Calu3 (cell line): Measurements from ENCODE around the gene CNKSR3. TPM values are rescaled to one million over a fixed set of nuclear protein-coding genes. Genes with fewer than 3 reads are reported as not detected.

Source experiments
- BruUV-seq: library from RNA; stranded (reverse); fragments of 400-500 nt; replicated peaks from 2 replicates; lab custom pipeline; 2021; lab: Mats Ljungman, UMichigan
- CTCF ChIA-PET: fragments of 300-600 bp; sonication (Branson Sonifier 250); formaldehyde crosslinking; loops from one replicate; lab custom pipeline; 2022; ENCODE audit warnings: antibody characterized with exemption; lab: Charles Lee
- DNase-seq: peaks from one replicate; pipeline ENCODE4 v3.0.0; 2022
- H3K27ac Mint-ChIP-seq: one replicate; pipeline ENCODE4 v1.8.0; 2022; ENCODE audit warnings: mixed read lengths; ENCODE audit not compliant: unreplicated experiment
- H3K27me3 Mint-ChIP-seq: one replicate; pipeline ENCODE4 v1.8.0; 2022; ENCODE audit warnings: mixed read lengths; ENCODE audit not compliant: unreplicated experiment
- H3K36me3 Mint-ChIP-seq: one replicate; pipeline ENCODE4 v1.8.0; 2022; ENCODE audit warnings: mild to moderate bottlenecking, moderate library complexity, mixed read lengths; ENCODE audit not compliant: insufficient read depth, unreplicated experiment
- H3K4me1 Mint-ChIP-seq: one replicate; pipeline ENCODE4 v1.8.0; 2022; ENCODE audit warnings: mild to moderate bottlenecking, low read depth, mixed read lengths; ENCODE audit not compliant: unreplicated experiment
- H3K4me3 Mint-ChIP-seq: one replicate; pipeline ENCODE4 v1.8.0; 2022; ENCODE audit warnings: mild to moderate bottlenecking, low read depth, moderate library complexity, mixed read lengths; ENCODE audit not compliant: unreplicated experiment
- H3K9me3 Mint-ChIP-seq: one replicate; pipeline ENCODE4 v1.8.0; 2022; ENCODE audit warnings: low read depth, mixed read lengths; ENCODE audit not compliant: unreplicated experiment
- CTCF ChIP-seq: fragments of 200-600 bp; IDR thresholded peaks from one replicate; pipeline ENCODE4 v1.8.0; 2022; ENCODE audit warnings: antibody characterized with exemption; ENCODE audit not compliant: unreplicated experiment
- intact Hi-C: fragments of 100-400 bp; cut with micrococcal nuclease; formaldehyde crosslinking; loops from one replicate; pipeline ENCODE4 v1.10.0; 2022; ENCODE audit not compliant: unreplicated experiment
- total RNA-seq: library from RNA; stranded (reverse); gene quantifications from 2 replicates; pipeline ENCODE4 v1.2.3, GENCODE V29; 2022

CNKSR3 gene
- total RNA-seq, 1 experiment from 2014 or later, result 4.0 TPM

GRCh38 chr6:154425034-154425433 lies 85.5 kb downstream of the CNKSR3 start:
- H3K9me3 Mint-ChIP-seq, result no peaks in the 10 kb centered on the region
- no peaks in the 10 kb centered on the region for H3K4me1 Mint-ChIP-seq
- no peaks in the 10 kb centered on the region for H3K27me3 Mint-ChIP-seq
- CTCF ChIA-PET, result interaction anchor here (0.6 kb wide), 1 partner anchor 10 kb away, joined by 8 read pairs; no protein-coding TSS in a partner anchor
- H3K36me3 Mint-ChIP-seq, result no peaks in the 10 kb centered on the region
- no peak overlapping the region for H3K27ac Mint-ChIP-seq
- DNase-seq, result no peak
- no peak for TF ChIP-seq CTCF
- intact Hi-C loops, result no loop called here
- BruUV-seq, result no TSS peak
- no peak overlapping the region for H3K4me3 Mint-ChIP-seq

GRCh38 chr6:154414021-154414813 lies 96.3 kb downstream of the CNKSR3 start:
- H3K36me3 Mint-ChIP-seq, result no peaks in the 10 kb centered on the region
- DNase-seq, result no peak
- no peaks in the 10 kb centered on the region for H3K27me3 Mint-ChIP-seq
- CTCF ChIA-PET, result interaction anchor here (0.7 kb wide), 1 partner anchor 94 kb away, joined by 8 read pairs; no protein-coding TSS in a partner anchor
- no peak overlapping the region for H3K27ac Mint-ChIP-seq
- no peaks in the 10 kb centered on the region for H3K9me3 Mint-ChIP-seq
- H3K4me3 Mint-ChIP-seq, result no peak overlapping the region
- no peak for TF ChIP-seq CTCF
- peaks cover 28% of the 10 kb centered on the region for H3K4me1 Mint-ChIP-seq
- BruUV-seq, result no TSS peak
- intact Hi-C loops, result no loop called here

- CTCF ChIA-PET, result interaction anchor here (0.6 kb wide), 1 partner anchor 28 kb away, joined by 3 read pairs; no protein-coding TSS in a partner anchor
- BruUV-seq, result no TSS peak
- H3K9me3 Mint-ChIP-seq, result no peaks in the 10 kb centered on the region
Measured at GRCh38 chr6:154412106-154412820, 98.2 kb downstream of the CNKSR3 start.

DNA sequence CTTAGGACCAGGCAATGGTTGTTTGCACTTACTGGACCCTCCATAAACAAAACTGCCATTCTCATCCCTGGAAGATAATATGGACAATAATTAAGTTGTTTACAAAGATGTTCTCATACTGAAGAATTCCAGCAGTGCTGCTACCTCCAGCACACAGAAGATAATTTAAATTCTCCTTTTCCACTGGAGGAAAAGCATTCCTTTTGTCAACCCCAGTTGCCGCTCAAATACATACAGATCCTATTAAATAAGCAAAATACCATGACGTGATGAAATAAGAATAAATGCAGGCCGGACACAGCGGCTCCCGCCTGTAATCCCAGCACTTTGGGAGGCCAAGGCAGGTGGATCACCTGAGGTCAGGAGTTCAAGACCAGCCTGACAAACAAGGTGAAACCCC lies 99.4 kb downstream of the CNKSR3 start:
- Mint-ChIP-seq H3K4me3 (no peak overlapping the region), H3K4me1 (peaks cover 28% of the 10 kb centered on the region), H3K36me3 (no peaks in the 10 kb centered on the region), H3K27ac (no peak overlapping the region), H3K9me3 (no peaks in the 10 kb centered on the region), H3K27me3 (no peaks in the 10 kb centered on the region)
- CTCF ChIA-PET, result no interaction called here
- intact Hi-C loops, result no loop called here
- no peak for TF ChIP-seq CTCF
- no peak for DNase-seq
- no TSS peak for BruUV-seq

More at GRCh38 chr6:154412106-154412820, 98.2 kb downstream of the CNKSR3 start:
- TF ChIP-seq CTCF, result no peak
- H3K36me3 Mint-ChIP-seq, result no peaks in the 10 kb centered on the region
- no peak for DNase-seq
- H3K4me1 Mint-ChIP-seq, result peaks cover 28% of the 10 kb centered on the region
- H3K4me3 Mint-ChIP-seq, result no peak overlapping the region
- H3K27ac Mint-ChIP-seq, result no peak overlapping the region
- no peaks in the 10 kb centered on the region for H3K27me3 Mint-ChIP-seq
- intact Hi-C loops, result no loop called here
